GM12875 (cell line): ENCODE data around the gene SHKBP1.

Source experiments
- H3K4me3 ChIP-seq: one replicate; pipeline ENCODE4 v1.5.1; 2011; ENCODE audit warnings: low read depth, low read length, control low read depth
- CTCF ChIP-seq: IDR thresholded peaks from 2 replicates; pipeline ENCODE4 v1.5.1; 2011; ENCODE audit warnings: low read depth, mild to moderate bottlenecking, control low read depth, inconsistent platforms, low read length, moderate library complexity, borderline replicate concordance; ENCODE audit not compliant: insufficient read depth

Gene SHKBP1

GRCh38 chr19:40604647-40605215 lies 28.1 kb downstream of the SHKBP1 start:
- peak overlapping the region; percentile 55 for H3K4me3 ChIP-seq
- no peak for TF ChIP-seq CTCF

DNA sequence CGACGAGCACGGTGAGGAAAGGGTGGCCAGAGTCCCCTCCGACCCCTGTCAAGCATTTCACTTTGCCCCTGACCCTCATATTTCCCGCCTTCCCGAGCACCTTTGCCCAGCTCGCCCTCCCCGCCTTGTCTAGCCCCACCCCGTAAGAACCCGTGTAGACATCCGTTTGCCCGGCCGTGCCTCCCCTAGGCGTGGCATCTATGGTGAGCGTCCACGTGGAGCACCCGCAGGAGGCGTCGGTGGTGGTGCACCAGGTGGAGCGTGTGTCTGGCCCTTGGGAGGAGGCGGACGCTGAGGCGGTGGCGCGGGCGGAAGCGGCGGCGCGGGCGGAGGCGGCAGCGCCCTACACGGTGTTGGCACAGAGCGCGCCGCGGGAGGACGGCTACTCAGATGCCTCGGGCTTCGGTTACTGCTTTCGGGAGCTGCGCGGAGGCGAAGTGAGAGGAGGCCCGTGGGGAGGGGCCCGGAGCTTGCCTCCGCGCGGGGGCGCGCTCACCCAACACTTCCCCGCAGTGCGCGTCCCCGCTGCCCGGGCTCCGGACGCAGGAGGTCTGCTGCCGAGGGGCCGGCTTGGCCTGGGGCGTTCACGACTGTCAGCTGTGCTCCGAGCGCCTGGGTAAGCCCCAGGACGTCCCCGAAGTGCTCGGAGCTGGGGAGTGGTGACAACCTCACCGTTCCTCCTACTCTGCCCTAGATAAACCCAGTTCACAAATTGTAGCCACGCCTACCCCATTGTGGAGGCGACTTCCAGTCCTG lies 28.7 kb downstream of the SHKBP1 start:
- peak overlapping the region; percentile 55 for H3K4me3 ChIP-seq
- TF ChIP-seq CTCF = peak; percentile 36; the same call in 1 of the 2 replicates

DNA sequence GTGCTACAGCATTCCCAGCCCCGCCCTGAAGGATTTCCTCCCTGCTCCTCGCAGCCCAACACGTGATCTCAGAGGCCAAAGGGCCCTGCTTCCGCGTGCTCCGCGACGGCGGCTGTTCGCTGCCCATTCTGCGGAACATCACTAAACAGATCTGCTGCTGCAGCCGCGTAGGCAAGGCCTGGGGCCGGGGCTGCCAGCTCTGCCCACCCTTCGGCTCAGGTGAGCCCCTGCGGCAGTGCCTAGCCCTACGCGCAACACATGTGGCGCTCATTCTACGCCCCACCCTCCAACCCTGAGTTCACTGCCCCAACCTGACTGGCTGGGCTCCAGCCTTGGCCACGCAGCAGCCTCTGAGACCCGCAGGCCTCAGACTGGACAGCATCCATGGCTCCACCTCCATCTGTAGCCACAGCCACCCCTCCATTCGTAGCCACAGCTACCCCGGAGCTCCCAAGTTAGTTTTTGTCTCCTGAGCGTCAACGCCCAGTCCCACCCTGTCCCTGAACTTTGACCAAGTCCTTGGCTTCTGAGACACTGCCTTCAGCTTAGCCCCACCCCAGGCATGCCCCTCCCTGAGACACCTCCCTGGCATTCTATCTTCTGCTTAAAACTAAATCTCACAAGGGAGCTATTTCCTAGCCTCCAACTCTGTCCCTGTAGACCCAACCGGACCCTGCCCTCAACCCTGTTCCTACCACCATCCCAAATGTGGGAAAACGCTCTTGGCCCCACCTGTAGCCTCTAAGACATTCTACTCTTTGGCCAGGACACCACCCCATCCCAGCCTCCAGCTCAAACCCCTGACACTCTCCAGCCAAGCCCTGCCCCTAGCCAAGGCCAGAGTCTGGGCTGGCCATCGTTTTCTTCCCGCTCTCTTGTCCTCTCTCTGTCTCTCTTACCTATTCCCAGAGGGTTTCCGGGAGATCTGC lies 30.9 kb downstream of the SHKBP1 start:
- H3K4me3 ChIP-seq = no peak overlapping the region
- TF ChIP-seq CTCF = no peak

DNA sequence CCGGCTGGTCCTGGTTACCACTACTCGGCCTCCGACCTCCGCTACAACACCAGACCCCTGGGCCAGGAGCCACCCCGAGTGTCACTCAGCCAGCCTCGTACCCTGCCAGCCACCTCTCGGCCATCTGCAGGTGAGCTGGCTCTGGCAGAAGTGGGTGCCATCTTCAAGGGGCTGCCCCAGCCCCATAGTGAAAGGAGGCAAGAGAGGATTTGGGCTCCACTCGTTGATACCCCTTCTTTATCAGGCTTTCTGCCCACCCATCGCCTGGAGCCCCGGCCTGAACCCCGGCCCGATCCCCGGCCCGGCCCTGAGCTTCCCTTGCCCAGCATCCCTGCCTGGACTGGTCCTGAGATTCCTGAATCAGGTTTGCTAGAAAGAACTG lies 31.6 kb downstream of the SHKBP1 start:
- H3K4me3 ChIP-seq = no peak overlapping the region

GRCh38 chr19:40608957-40609356 lies 32.3 kb downstream of the SHKBP1 start:
- no peak overlapping the region for H3K4me3 ChIP-seq
- TF ChIP-seq CTCF = no peak

More for the DNA sequence above, 31.6 kb downstream of the SHKBP1 start:
- no peak for TF ChIP-seq CTCF

- H3K4me3 ChIP-seq = peak overlapping the region; percentile 59
- TF ChIP-seq CTCF = no peak
These were observed 33.1 kb downstream of the SHKBP1 start for GRCh38 chr19:40609561-40610395.
